Liver (tissue), 9 donors: ENCODE measurements around the gene CDC42EP3. TPM values are rescaled to one million over a fixed set of nuclear protein-coding genes. Genes with fewer than 3 reads are reported as not detected.

ENCODE experiments used
- DNase-seq: peaks from one replicate; pipeline ENCODE4 v3.0.0-alpha.2; 2017; ENCODE audit warnings: low spot score
- H3K27ac ChIP-seq, 2 donors: one replicate each; pipeline ENCODE4 v1.7.0; 2013; ENCODE audit warnings: inconsistent platforms in 2 of 2, low read length in 2 of 2, control low read depth in 1 of 2, low read depth in 1 of 2, mild to moderate bottlenecking in 1 of 2
- H3K27me3 ChIP-seq, 4 donors: one replicate each; pipeline versions ENCODE4 v1.6.1 to v1.7.0; 2013; ENCODE audit warnings: low read length in 3 of 4, inconsistent platforms in 1 of 4, mild to moderate bottlenecking in 1 of 4, moderate library complexity in 1 of 4; ENCODE audit not compliant: control insufficient read depth in 4 of 4, insufficient read depth in 4 of 4
- H3K36me3 ChIP-seq, 4 donors: one replicate each; pipeline versions ENCODE4 v1.6.1 to v1.7.0; 2013; ENCODE audit warnings: low read length in 3 of 4, mild to moderate bottlenecking in 3 of 4, low read depth in 1 of 4, moderate library complexity in 1 of 4; ENCODE audit not compliant: control insufficient read depth in 4 of 4, insufficient read depth in 3 of 4
- H3K4me1 ChIP-seq, 4 donors: one replicate each; pipeline versions ENCODE4 v1.6.1 to v1.7.0; 2013; ENCODE audit warnings: low read length in 3 of 4, mild to moderate bottlenecking in 3 of 4, moderate library complexity in 1 of 4; ENCODE audit not compliant: control insufficient read depth in 4 of 4, insufficient read depth in 4 of 4
- H3K4me3 ChIP-seq, 3 donors: one replicate each; pipeline versions ENCODE4 v1.6.1 to v1.7.0; 2013; ENCODE audit warnings: low read length in 3 of 3, control low read depth in 1 of 3, low read depth in 1 of 3, mild to moderate bottlenecking in 1 of 3
- H3K9ac ChIP-seq, 2 donors: one replicate each; pipeline ENCODE4 v1.7.0; 2013; ENCODE audit warnings: low read length in 2 of 2, mild to moderate bottlenecking in 2 of 2, moderate library complexity in 2 of 2, control low read depth in 1 of 2, low read depth in 1 of 2
- H3K9me3 ChIP-seq, 4 donors: one replicate each; pipeline versions ENCODE4 v1.6.1 to v1.7.0; 2013; ENCODE audit warnings: low read length in 3 of 4; ENCODE audit not compliant: control insufficient read depth in 4 of 4
- ATF3 ChIP-seq: IDR thresholded peaks from 2 replicates; pipeline ENCODE4 v1.6.1; 2016; ENCODE audit warnings: antibody characterized with exemption
- CTCF ChIP-seq: fragments of 150-350 bp; IDR thresholded peaks from 2 replicates; pipeline ENCODE4 v1.5.1; 2017; ENCODE audit warnings: improper control_type of control experiment, low read depth, low read length; ENCODE audit not compliant: missing input control
- EGR1 ChIP-seq, 2 donors: IDR thresholded peaks; 2 replicates each; pipeline ENCODE4 v1.6.1; 2016 to 2018; ENCODE audit warnings: antibody characterized with exemption in 2 of 2, low read depth in 2 of 2
- FOXA2 ChIP-seq: IDR thresholded peaks from 2 replicates; pipeline ENCODE4 v1.6.1; 2016; ENCODE audit warnings: antibody characterized with exemption
- GABPA ChIP-seq, 2 donors: IDR thresholded peaks in 1 of 2; conservative IDR thresholded peaks in 1 of 2; 2 replicates each; pipeline ENCODE4 v1.6.1; 2016; ENCODE audit warnings: antibody characterized with exemption in 2 of 2, mild to moderate bottlenecking in 1 of 2, moderate library complexity in 1 of 2
- HNF4A ChIP-seq, 2 donors: conservative IDR thresholded peaks; 2 replicates each; pipeline ENCODE4 v1.6.1; 2016; ENCODE audit warnings: antibody characterized with exemption in 2 of 2, mild to moderate bottlenecking in 2 of 2
- HNF4G ChIP-seq: IDR thresholded peaks from 2 replicates; pipeline ENCODE4 v1.6.1; 2016; ENCODE audit warnings: antibody characterized with exemption
- JUND ChIP-seq, 2 donors: IDR thresholded peaks; 2 replicates each; pipeline ENCODE4 v1.6.1; 2016; ENCODE audit warnings: antibody characterized with exemption in 2 of 2
- MAX ChIP-seq: IDR thresholded peaks from 2 replicates; pipeline ENCODE4 v1.6.1; 2016; ENCODE audit warnings: antibody characterized with exemption
- NR2F2 ChIP-seq: IDR thresholded peaks from 2 replicates; pipeline ENCODE4 v1.6.1; 2016; ENCODE audit warnings: antibody characterized with exemption
- RAD21 ChIP-seq, 2 donors: IDR thresholded peaks; 2 replicates each; pipeline ENCODE4 v1.6.1; 2016; ENCODE audit warnings: antibody characterized with exemption in 2 of 2, mild to moderate bottlenecking in 2 of 2
- REST ChIP-seq: IDR thresholded peaks from 2 replicates; pipeline ENCODE4 v1.6.1; 2016; ENCODE audit warnings: antibody characterized with exemption, mild to moderate bottlenecking
- SP1 ChIP-seq: IDR thresholded peaks from 2 replicates; pipeline ENCODE4 v1.6.1; 2018; ENCODE audit warnings: antibody characterized with exemption, mild to moderate bottlenecking
- YY1 ChIP-seq: IDR thresholded peaks from 2 replicates; pipeline ENCODE4 v1.6.1; 2016; ENCODE audit warnings: antibody characterized with exemption, mild to moderate bottlenecking
- WGBS: extraction: QIAGEN DNeasy Blood & Tissue Kit; methylation state at CpG from one replicate; pipeline ENCODE4 v1.1.7; 2013; 5-methylcytosine and 5-hydroxymethylcytosine counted together
- polyA plus RNA-seq, 2 donors: library from polyadenylated mRNA; stranded (reverse) in 1 of 2; unstranded in 1 of 2; fragments of 200-250 nt in 1 of 2; fragments of >200 nt in 1 of 2; fragmentation: Nextera tagmentation in 1 of 2; extraction: Ambion mirVana in 1 of 2; gene quantifications; one replicate each; pipeline versions ENCODE4 v1.2.1 to v1.2.3, GENCODE V29; 2013 to 2015
- total RNA-seq, 2 donors: library from RNA; depleted of rRNA; stranded (reverse); fragments of >200 nt; gene quantifications; one replicate each; pipeline ENCODE4 v1.2.3, GENCODE V29; 2014
- donor health status: healthy.
- donor health status: healthy.
- donor health status: healthy.
- donor health status: healthy.
- donor health status: healthy.

The CDC42EP3 gene
- total and polyA plus RNA-seq, 4 donors, result 2.5 to 4.1 (median 3.3) TPM

- TF ChIP-seq NR2F2 (peak; percentile 89), CTCF (peak; percentile 18), ATF3 (no peak), RAD21 (IDR thresholded peaks at IDR 0.05) (peak; percentile 9 to 62), SP1 (peak; percentile 26), JUND (IDR thresholded peaks at IDR 0.05) (no peak)
- Histone ChIP-seq H3K4me1 (no peaks in the 10 kb centered on the region), H3K4me3 (no peak overlapping the region), H3K36me3 (peaks cover 0 to 3% (median 1%) of the 10 kb centered on the region in 4 donors), H3K9ac (no peak overlapping the region), H3K27me3 (no peaks in the 10 kb centered on the region), H3K9me3 (no peaks in the 10 kb centered on the region), H3K27ac (peak overlapping the region; percentile 29 to 39)
- 79% methylated on average over 9 of the region's 9 CpGs for WGBS
- no peak for DNase-seq
These were observed 23.0 kb downstream of the CDC42EP3 start for GRCh38 chr2:37648331-37649011.

- Histone ChIP-seq H3K27me3 (no peaks in the 10 kb centered on the region), H3K4me3 (no peak overlapping the region), H3K9ac (no peak overlapping the region), H3K27ac (peak overlapping the region; percentile 29 to 39), H3K9me3 (no peaks in the 10 kb centered on the region), H3K4me1 (no peaks in the 10 kb centered on the region), H3K36me3 (peaks cover 0 to 3% (median 1%) of the 10 kb centered on the region in 4 donors)
- 87% methylated on average over 2 of the region's 2 CpGs for WGBS
- no peak for TF ChIP-seq CTCF
- DNase-seq, result no peak
These were observed 23.5 kb downstream of the CDC42EP3 start for GRCh38 chr2:37647971-37648330.

GRCh38 chr2:37645836-37646235 lies 25.6 kb downstream of the CDC42EP3 start:
- H3K4me3 ChIP-seq, result no peak overlapping the region
- H3K9ac ChIP-seq, result no peak overlapping the region
- H3K4me1 ChIP-seq, result no peaks in the 10 kb centered on the region
- peaks cover 0 to 3% (median 1%) of the 10 kb centered on the region in 4 donors for H3K36me3 ChIP-seq
- DNase-seq, result no peak
- TF ChIP-seq NR2F2, result no peak
- TF ChIP-seq HNF4G, result no peak
- no peak for TF ChIP-seq EGR1 (IDR thresholded peaks at IDR 0.05; ENCODE audit: low read depth in 2 of 2)
- TF ChIP-seq GABPA (IDR thresholded peaks at IDR 0.05 in 1 of 2, conservative IDR thresholded peaks at IDR 0.05 in 1 of 2), result no peak
- TF ChIP-seq YY1, result no peak
- no peak for TF ChIP-seq HNF4A (conservative IDR thresholded peaks at IDR 0.05)
- no peak for TF ChIP-seq MAX
- no peak for TF ChIP-seq RAD21 (IDR thresholded peaks at IDR 0.05)
- TF ChIP-seq FOXA2, result no peak
- no peak for TF ChIP-seq REST
- no peak for TF ChIP-seq ATF3
- no peaks in the 10 kb centered on the region for H3K9me3 ChIP-seq
- H3K27ac ChIP-seq, result no peak overlapping the region
- WGBS, result 97% methylated on average over 9 of the region's 9 CpGs
- H3K27me3 ChIP-seq, result no peaks in the 10 kb centered on the region
